NT2/D1 (cell line): ENCODE results near the gene CCDC83.

Source experiments
- SUZ12 ChIP-seq: IDR thresholded peaks from 2 replicates; pipeline ENCODE4 v1.6.1; 2011; ENCODE audit not compliant: insufficient read length, insufficient read depth; ENCODE audit errors: extremely low read depth
- YY1 ChIP-seq: IDR thresholded peaks from 2 replicates; pipeline ENCODE4 v1.6.1; 2011; ENCODE audit not compliant: insufficient read length, insufficient read depth
- ZNF274 ChIP-seq: IDR thresholded peaks from 2 replicates; pipeline ENCODE4 v1.6.1; 2011; ENCODE audit warnings: mild to moderate bottlenecking, low read depth, low read length

DNA sequence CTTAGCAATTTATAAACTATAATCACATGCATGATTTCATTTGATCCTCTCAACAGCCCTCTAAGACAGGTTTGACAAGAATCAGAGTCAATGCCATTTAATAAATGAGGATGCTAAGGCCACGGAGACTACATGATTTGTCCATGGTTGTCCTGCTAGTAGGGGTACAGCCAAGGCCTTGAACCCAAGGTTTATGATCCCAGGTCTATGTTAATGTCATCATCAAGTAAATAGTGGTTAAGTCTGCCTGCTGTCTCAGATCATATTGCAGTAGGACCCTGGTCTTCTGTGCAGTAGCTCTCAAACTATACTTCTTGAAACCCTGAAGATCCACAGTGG, 26.6 kb upstream of the CCDC83 start:
- TF ChIP-seq YY1, result no peak
- no peak for TF ChIP-seq ZNF274
- no peak for TF ChIP-seq SUZ12
